GM19351 (cell line): ENCODE results near the gene IBA57.
A peak's percentile ranks its signal among the peaks of the same experiment; 100 is the strongest.

Experiments used
- ATAC-seq: cut with Tn5 transposase; IDR thresholded peaks from one replicate; pipeline ENCODE4 v1.9.1; 2021; ENCODE audit warnings: mild to moderate bottlenecking, moderate library complexity; ENCODE audit not compliant: unreplicated experiment

Gene IBA57

DNA sequence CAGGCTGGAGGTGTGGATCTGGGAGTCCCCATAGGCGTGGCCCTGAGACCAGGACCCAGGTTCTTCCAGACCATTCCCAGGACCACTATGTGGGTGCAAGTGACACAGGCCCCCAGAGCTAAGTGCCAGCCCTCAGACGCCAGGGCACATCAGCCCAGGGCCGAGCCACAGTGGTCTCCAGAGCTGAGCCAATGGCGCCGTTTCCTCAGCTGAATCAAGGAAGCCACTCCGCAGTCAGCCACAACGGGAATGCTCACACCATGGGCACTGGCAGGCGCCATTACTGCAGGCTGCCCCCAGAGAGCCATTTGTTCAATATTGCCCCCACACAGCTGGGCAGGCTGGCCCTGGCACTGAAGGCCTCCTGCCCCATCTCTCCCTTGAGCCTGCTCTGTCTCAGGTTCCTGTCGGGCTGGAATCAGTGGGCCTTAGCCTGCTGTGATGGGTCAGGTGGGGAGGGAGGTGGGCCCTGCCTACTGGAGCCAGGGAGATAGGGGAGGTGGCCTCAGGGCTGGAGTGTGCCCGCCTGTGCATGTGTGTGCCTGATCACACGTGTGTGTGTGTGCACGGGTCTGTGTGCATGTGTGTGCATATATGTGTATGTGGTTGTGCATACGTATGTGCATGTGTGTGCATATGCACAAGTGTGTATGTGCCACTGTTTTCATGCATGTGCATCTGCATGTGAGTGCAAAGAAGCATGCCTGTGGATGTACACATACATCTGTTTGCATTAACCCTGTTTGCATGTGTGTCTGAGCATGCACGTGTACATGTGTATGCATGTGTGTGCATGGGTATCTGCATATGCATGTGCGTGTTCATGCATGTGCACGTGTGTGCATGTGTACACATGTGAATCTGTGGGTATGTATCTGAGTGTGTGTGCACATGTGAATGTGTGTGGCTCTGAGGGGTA is 9.7 kb upstream of the IBA57 start:
- no peak for ATAC-seq

DNA sequence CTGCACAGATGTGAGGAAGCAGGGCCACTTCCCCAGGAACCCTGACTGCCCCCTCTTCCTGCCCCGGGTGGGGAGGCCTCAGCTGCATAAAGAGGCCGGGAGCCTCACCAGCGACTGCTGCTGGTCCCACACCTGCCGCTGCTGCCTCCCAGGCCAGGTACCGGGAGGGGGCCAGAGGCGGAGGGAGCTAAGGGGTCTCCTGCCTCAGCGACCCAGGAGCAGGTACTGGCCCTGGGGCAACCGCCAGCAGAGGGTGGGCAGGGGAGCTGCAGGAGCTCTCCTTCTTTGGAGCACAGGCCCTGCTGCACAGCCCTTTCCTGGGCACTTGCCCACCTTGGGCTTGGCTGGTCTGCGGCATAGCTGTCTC is 9.1 kb upstream of the IBA57 start:
- ATAC-seq, result no peak

DNA sequence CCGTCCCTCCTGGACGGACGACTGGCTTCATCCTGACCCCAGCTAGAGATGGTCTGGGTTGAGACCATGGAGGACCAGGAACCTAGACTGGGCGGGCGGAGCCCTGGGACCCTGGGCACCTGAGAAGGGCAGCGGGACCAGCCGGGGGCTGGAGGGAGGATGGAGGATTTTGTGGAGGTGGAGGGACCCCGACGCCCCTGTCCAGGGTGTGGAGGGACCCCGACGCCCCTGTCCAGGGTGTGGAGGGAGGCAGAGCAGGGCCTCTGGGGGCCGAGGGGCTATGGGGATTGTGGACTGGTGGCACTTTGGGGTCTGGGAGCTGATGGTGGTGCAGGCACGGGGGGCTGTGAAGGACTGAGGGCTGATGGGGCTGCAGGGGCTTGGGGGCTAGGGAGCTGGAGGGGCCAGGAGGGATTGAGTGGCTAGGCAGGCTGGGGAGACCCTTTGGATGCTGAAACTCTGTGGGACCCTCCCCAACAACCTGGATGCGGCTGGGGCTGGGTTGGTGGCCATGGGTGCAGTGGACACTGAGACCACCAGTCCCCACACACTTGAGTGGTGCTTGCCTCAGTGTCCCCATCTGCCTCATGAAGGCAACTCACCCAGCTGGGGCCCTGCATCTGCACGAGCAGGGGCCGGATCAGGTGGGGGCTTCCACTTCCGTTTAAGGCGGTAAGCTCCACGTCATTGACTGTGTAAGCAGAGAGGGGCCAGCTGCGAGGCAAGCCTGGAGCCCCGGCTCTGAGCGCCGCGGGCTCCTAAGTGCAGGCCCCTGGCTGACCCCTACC is 8.5 kb upstream of the IBA57 start:
- no peak for ATAC-seq

DNA sequence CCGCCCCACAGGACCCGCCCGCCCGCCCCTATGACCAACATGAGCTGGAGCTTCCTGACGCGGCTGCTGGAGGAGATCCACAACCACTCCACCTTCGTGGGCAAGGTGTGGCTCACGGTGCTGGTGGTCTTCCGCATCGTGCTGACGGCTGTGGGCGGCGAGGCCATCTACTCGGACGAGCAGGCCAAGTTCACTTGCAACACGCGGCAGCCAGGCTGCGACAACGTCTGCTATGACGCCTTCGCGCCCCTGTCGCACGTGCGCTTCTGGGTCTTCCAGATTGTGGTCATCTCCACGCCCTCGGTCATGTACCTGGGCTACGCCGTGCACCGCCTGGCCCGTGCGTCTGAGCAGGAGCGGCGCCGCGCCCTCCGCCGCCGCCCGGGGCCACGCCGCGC is 7.9 kb upstream of the IBA57 start:
- no peak for ATAC-seq

DNA sequence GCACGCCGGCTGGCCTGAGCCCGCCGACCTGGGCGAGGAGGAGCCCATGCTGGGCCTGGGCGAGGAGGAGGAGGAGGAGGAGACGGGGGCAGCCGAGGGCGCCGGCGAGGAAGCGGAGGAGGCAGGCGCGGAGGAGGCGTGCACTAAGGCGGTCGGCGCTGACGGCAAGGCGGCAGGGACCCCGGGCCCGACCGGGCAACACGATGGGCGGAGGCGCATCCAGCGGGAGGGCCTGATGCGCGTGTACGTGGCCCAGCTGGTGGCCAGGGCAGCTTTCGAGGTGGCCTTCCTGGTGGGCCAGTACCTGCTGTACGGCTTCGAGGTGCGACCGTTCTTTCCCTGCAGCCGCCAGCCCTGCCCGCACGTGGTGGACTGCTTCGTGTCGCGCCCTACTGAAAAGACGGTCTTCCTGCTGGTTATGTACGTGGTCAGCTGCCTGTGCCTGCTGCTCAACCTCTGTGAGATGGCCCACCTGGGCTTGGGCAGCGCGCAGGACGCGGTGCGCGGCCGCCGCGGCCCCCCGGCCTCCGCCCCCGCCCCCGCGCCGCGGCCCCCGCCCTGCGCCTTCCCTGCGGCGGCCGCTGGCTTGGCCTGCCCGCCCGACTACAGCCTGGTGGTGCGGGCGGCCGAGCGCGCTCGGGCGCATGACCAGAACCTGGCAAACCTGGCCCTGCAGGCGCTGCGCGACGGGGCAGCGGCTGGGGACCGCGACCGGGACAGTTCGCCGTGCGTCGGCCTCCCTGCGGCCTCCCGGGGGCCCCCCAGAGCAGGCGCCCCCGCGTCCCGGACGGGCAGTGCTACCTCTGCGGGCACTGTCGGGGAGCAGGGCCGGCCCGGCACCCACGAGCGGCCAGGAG is 7.2 kb upstream of the IBA57 start:
- ATAC-seq, result no peak

DNA sequence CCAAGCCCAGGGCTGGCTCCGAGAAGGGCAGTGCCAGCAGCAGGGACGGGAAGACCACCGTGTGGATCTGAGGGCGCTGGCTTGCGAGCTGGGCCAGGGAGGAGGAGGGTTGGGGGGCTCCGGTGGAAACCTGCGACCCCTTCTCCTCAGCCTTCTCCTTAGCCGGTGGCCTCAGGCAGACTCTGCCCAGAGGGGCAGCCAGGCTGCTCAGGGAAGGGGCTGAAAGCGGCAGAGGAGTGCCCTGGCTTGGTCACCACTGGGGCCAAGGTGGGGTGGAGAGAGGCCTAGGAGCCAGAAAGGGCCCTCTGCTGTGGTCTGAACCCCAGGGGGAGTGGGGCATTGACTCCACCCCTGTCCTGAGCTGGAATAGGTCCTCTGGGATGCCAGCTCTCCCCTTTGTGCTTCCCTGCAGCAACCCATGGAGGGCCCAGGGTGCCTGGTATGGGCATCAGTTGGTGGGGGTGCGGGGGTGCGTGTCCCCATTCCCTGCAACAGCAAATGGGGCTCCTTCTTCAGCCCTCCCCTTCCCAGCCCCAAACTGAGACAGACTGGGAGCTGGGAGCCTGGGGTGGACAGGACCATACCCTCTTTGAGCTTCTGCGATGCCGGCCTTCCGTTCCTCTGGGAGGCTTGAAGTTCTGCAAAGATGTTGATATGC is 6.5 kb upstream of the IBA57 start:
- ATAC-seq, result no peak

DNA sequence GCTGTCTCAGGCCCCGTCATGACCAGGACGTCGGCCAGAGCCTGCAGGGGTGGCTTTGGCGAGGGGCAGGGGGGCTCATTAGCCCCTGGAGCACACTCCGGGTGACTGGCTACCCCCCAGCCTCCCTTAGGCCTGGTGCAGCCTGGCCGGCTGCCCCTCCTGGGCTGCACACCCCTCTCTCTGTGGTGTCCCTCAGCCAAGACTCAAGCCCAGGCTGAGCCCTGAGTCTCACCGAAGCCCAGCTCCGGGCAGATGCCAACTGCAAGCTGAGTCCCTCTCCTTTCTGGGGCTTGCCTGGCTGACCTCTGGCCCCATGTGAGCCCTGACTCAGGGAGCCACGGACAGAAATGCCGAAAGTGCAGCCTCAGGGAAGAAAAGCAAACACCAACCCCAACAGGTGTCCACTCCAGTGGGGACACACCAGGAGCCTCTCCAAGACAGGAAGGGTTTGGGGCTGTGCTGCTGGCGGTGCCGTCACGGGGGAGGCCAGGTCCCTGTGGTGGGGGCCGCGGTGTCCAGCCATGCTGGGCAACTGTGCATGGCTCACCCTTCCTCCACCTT is 5.3 kb upstream of the IBA57 start:
- no peak for ATAC-seq

DNA sequence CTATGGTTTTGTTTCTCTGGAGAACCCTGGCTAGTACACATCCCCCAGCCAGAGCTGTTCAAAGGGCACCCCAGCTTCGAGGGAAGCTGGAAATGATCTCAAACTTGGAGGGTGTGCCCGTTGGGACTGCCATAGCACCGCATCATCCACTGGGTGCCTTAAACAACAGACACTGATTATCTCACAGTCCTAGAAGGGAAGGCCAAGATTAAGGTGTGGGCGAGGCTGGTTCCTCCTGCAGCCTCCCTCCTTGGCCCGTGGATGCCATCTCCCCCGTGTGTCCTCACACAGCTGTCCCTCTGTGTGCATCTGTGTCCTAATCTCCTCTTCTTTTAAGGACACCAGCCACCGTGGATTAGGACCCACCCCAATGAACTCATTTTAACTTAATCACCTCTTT is 4.2 kb upstream of the IBA57 start:
- no peak for ATAC-seq

DNA sequence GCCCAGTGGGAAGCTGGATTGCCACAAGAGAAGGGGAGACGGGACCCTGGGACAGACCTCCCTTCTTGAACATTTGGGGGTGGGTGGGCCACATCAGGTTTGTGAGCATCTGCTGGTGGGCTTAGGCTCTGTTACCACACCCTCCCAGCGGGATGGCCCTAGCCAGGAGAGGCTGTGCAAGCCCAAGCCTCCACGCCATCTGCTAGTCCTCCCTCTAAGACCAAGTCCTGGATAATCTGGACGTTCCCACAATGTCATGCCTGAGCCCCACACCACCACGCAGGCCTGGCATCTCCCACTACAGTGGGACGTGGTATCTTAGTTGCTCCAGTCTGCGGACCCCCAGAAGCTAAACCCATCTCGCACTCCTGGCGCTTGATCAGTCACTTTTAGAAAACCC is 3.7 kb upstream of the IBA57 start:
- ATAC-seq, result no peak

DNA sequence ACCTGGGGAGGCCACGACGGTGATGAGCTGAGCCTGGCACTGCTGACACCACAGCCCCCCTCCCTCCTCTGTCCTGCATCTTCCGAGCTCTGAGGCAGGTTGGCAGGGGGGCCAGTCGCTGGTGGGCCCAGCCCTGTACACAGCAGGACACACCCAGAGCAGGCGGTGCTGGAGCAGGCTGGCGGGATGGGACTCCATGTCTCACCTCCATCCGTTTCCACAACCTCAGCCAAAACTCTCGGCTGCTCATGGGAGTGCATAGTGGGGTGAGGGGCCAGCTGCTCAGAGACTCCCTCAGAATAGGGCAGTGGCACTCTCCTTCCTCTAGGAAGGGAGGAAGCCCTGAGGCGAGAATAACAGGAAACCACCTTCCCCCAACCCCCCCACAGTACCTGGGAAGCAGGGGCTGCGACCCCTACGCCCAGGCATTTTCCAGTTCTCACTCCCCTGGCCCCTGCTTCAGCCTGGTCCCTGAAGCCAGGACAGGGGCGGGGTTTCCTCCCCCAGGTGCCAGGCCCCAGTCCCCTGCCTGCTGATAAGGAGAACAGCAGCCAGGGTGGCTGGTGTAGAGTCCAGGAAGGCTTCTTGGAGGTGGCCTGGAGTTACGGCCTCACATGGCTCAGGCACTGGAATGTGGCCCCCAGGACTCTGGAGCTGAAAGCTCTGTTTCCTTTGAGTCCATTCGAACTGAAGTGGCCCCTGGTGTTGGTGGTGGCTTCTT is 3.2 kb upstream of the IBA57 start:
- no peak for ATAC-seq

DNA sequence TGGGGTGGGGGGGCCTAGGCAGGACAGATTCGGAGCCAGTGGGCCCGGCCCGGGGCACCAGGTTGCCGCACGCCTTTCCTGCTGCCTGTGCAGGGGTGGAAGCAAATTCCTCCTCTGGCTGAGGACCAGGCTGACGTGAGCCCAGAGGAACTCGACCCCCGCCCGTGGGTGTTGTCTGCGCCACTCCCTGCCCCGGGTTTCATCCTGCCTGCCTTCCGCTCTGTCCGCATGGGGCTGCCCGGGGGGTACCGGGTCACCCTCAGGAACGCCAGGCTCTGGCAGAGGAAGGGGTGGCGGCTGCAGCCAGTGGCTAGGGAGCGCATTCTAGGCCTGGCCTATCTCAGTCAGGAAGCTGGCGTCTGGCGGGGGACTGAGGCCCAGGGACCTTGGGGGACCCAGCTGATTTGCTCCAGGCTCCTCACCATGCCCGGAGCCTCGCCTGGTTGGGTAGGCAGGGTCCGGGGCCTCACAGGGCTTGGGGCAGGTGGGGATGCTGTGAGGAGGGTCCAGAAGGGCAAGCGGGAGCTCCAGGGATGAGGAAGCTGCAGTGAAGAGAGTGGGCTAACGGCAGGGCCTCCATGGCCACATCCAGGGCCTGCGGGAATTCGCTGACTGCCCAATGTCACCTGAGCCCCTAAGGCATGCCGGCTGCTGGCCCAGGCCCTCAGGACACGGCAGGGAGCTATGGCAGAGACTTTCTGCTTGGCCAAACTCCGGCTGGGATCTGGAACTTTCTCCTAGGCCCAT is 2.4 kb upstream of the IBA57 start:
- ATAC-seq, result no peak

DNA sequence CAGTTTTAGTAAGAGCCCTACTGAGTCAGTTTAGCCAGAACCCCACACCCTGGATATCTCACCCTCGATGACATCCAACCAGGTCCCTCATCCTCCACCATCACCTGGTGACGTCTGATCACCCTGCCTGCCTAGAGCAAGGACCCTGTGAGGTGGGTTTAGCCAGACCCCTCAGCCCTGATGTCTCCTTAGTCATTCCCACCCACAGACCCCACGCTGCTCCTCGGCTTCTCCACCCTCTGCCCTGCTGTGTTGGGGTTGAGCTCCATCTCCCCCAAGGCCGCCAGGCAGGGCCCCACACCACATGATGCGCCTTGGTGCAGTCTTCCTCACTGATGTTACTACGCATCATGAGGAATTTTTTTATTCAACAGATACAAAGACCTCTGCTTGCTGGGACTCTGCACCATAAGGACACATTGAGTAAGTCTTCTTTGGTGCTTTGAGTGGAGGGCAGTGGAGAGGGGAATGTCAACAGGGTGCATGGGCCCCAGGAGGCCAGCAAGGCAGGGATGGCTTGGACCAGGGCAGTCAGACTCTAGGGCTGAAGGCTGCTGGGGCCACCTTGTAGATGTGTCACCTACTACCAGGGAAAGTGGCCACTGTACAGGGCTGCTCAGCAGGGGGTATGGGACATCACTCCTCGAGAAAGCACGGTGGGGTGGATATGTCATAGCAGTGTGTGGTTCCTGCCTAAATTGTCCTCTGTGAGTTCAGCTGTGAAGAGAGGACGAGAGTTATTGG is 1.7 kb upstream of the IBA57 start:
- ATAC-seq, result no peak

DNA sequence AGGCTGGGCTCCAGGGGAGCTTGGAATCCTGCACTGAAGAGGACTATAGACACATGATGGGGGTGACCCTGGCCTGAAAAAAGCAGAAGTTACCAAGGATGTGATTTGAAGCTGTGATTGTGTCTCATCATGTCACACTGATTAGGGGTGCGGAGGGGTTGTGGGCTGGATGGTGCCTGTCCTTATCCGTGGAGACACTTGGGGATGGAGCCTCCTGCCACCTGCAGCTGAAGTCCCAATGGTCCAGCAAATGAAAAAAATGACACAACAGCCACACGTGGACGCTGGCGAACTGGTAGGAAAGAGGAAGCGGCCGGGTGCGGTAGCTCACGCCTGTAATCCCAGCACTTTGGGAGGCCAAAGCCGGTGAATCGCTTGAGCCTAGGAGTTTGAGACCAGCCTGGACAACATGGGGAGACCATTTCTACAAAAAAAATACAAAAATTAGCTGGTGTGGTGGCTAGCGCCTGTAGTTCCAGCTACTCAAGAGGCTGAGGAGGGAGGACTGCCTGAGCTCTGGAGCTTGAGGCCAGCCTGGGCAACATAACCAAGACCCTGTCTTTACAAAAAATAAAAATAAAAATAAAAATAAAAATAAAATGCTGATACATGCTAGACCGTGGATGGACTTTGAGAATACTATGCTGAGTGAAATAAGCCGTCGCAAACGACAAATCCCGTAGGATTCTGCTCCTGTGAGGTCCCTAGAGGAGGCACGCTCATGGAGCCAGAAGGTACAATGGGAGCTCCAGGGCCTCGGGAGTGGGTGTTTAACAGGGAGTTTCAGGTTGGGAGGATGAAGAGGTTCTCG is 838 bp upstream of the IBA57 start:
- ATAC-seq, result peak; percentile 1

DNA sequence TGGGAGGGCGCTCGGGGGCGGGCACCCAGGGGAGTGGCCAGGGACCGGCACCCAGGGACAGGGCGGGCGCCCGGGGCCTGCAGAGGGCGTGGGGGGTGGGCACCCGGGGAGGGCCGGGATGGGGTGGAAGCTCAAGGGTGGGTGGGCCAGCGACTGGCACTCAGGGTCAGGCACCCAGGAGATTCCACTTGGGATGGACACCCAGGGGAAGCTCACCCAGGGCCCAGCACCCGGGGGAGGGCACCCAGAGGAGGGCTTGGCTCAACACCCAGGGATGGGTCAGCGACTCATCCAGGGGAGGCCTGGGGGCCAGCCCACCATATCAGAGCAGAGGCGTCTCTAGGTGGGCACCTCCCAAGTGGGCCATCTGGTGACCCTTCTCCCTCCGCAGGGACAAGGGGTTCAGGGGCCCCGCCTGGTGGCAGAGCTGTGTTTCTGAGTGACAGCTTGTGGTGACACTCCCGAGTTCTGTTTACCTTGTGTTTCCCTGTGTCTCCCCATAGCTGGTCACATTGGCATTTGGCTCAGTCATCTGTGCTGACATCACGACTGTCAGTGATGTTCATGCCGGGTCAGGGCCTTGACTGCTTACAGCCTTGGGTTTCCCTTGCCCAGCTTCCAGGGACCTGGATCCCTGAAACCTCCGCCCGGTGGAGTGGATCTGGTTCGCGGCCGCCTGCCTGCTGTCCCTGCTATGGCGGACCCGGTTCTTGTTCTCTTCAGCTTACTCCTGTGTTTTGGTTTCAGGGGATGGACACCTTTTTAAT is 749 bp downstream of the IBA57 start:
- ATAC-seq, result peak; percentile 21

DNA sequence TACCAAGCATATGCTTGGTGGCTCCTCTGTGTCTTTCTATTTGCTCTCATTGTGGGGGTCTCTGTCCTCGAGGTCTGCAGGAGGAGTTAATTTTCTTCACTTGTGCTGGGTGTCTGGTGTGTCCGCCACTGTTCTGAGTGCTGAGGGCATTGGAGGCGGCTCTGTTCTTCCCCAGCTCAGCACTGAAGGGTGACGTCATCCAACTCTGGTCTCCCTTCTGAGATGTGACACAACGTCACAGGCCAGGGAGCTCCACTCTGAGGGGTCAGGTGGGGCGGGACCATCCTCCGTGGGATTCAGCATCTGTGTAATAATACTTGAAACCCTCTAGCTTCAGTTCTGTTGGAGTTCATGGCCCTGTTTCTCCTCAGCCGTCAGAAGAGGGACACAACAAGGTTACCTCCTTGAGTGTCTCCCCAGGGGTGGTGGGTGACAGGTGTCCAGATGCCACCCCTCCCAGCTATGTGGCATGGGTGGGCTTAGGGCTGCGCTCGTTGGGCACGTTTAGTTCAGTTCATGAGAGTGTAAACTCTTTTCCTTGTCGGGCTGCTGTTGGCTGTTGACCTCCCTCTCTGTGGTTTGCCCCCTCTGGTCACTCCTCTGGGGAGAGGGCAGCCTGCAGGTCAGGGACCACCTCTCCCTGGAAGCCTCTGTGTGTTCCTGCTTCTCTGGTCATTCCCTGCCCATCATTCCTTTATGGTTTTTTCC is 3.1 kb downstream of the IBA57 start:
- ATAC-seq, result no peak

DNA sequence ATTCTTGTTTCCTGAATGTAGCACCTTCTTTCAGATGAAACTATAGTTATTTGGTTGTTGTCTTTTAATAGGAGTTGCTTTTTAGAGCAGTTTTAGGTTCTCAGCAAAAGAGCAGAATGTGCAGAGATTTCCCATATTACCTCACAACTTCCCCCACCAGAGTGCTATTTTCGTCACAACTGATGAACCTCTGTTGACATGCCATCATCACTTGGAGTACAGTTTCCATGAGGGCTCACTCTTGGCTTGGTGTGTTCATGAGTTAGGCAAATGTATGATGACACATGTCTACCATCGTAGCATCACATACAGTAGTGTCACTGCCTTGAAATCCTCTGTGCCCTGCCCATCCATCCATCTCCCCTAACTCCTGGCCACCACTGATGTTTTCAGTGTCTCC is 3.7 kb downstream of the IBA57 start:
- ATAC-seq, result no peak
